ENCODE data around the gene ANKRD13A.

GRCh38 chr12:110074089-110074488, 74.9 kb downstream of the ANKRD13A start:
- TF ChIP-seq POLR2A (IDR thresholded peaks at IDR 0.05), result no peak
- TF ChIP-seq, protein P1, sequence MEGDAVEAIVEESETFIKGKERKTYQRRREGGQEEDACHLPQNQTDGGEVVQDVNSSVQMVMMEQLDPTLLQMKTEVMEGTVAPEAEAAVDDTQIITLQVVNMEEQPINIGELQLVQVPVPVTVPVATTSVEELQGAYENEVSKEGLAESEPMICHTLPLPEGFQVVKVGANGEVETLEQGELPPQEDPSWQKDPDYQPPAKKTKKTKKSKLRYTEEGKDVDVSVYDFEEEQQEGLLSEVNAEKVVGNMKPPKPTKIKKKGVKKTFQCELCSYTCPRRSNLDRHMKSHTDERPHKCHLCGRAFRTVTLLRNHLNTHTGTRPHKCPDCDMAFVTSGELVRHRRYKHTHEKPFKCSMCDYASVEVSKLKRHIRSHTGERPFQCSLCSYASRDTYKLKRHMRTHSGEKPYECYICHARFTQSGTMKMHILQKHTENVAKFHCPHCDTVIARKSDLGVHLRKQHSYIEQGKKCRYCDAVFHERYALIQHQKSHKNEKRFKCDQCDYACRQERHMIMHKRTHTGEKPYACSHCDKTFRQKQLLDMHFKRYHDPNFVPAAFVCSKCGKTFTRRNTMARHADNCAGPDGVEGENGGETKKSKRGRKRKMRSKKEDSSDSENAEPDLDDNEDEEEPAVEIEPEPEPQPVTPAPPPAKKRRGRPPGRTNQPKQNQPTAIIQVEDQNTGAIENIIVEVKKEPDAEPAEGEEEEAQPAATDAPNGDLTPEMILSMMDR (IDR thresholded peaks at IDR 0.05 in 4 of 5, conservative IDR thresholded peaks at IDR 0.05 in 1 of 5), result no peak
